PC-9 (cell line): ENCODE data around the gene ZNF860. TPM values are rescaled to one million over a fixed set of nuclear protein-coding genes. Genes with fewer than 3 reads are reported as not detected.
"Not testable (repeated sequence)": the region's sequence is repeated elsewhere in the genome, so short reads cannot be mapped to it uniquely, and the experiment has no call there.

Source experiments
- BruUV-seq: library from RNA; stranded (reverse); fragments of 400-500 nt; replicated peaks from 2 replicates; lab custom pipeline; 2021; lab: Mats Ljungman, UMichigan
- CTCF ChIA-PET: fragments of 300-600 bp; sonication (Branson Sonifier 250); formaldehyde crosslinking; loops from one replicate; lab custom pipeline; 2022; ENCODE audit warnings: antibody characterized with exemption; lab: Charles Lee
- POLR2A ChIA-PET: fragments of 300-600 bp; sonication (Branson Sonifier 250); formaldehyde crosslinking; loops from one replicate; lab custom pipeline; 2022; ENCODE audit warnings: antibody characterized with exemption; ENCODE audit not compliant: unreplicated experiment; lab: Charles Lee
- DNase-seq, 2 experiments: peaks; one replicate each; pipeline versions ENCODE4 v3.0.0 to v3.0.0-alpha.2; 2015 to 2022; ENCODE audit warnings: mixed read lengths in 1 of 2
- H2AFZ ChIP-seq: fragments of 200-600 bp; sonication (generic); 2 replicates; pipeline ENCODE4 v1.8.1; 2017; ENCODE audit warnings: antibody characterized with exemption
- H3F3A ChIP-seq: fragments of 200-600 bp; sonication (generic); 2 replicates; pipeline ENCODE4 v1.8.1; 2017; ENCODE audit warnings: antibody characterized with exemption, mild to moderate bottlenecking, low read depth; ENCODE audit not compliant: insufficient read depth
- H3K27ac ChIP-seq: fragments of 200-600 bp; sonication (generic); 2 replicates; pipeline ENCODE4 v1.6.1; 2016; ENCODE audit warnings: mixed run types
- H3K27me3 ChIP-seq: fragments of 200-600 bp; sonication (generic); 2 replicates; pipeline ENCODE4 v1.6.1; 2016; ENCODE audit warnings: low read depth, mixed run types; ENCODE audit not compliant: insufficient read depth
- H3K36me3 ChIP-seq: fragments of 200-600 bp; sonication (generic); 2 replicates; pipeline ENCODE4 v1.6.1; 2016; ENCODE audit warnings: low read depth, mixed run types
- H3K4me1 ChIP-seq: fragments of 200-600 bp; sonication (generic); replicated peaks from 2 replicates; pipeline ENCODE4 v1.6.1; 2016; ENCODE audit warnings: mixed run types; ENCODE audit not compliant: insufficient read depth
- H3K4me2 ChIP-seq: fragments of 200-600 bp; sonication (generic); 2 replicates; pipeline ENCODE4 v1.6.1; 2017; ENCODE audit warnings: mixed run types
- H3K4me3 ChIP-seq: fragments of 200-600 bp; sonication (generic); 2 replicates; pipeline ENCODE4 v1.6.1; 2016; ENCODE audit warnings: mixed run types
- H3K79me2 ChIP-seq: fragments of 200-600 bp; sonication (generic); 2 replicates; pipeline ENCODE4 v1.6.1; 2017; ENCODE audit warnings: low read depth, mixed run types
- H3K9me2 ChIP-seq: fragments of 200-600 bp; sonication (generic); 2 replicates; pipeline ENCODE4 v1.8.1; 2017; ENCODE audit warnings: mild to moderate bottlenecking; ENCODE audit not compliant: insufficient read depth
- H3K9me3 ChIP-seq: fragments of 200-600 bp; sonication (generic); 2 replicates; pipeline ENCODE4 v1.8.1; 2016; ENCODE audit warnings: low read depth; ENCODE audit not compliant: insufficient read depth
- H4K20me1 ChIP-seq: fragments of 200-600 bp; sonication (generic); 2 replicates; pipeline ENCODE4 v1.8.1; 2017; ENCODE audit not compliant: insufficient read depth
- EZH2 ChIP-seq: fragments of 200-600 bp; sonication (generic); IDR thresholded peaks from 2 replicates; pipeline ENCODE4 v1.8.0; 2017; ENCODE audit warnings: antibody characterized with exemption, low read depth
- intact Hi-C: fragments of 100-400 bp; cut with micrococcal nuclease; formaldehyde crosslinking; loops from one replicate; pipeline ENCODE4 v1.10.0; 2022; ENCODE audit not compliant: unreplicated experiment
- total RNA-seq: library from RNA; stranded (reverse); gene quantifications from 2 replicates; pipeline ENCODE4 v1.2.3, GENCODE V29; 2021
- TF ChIP-seq, protein P1 (sequence below): fragments of 200-600 bp; sonication (generic); conservative IDR thresholded peaks from 2 replicates; pipeline ENCODE4 v1.6.1; 2017; ENCODE audit warnings: mixed run types, antibody characterized with exemption, mild to moderate bottlenecking, moderate library complexity

ZNF860 gene
- total RNA-seq, 1 experiment from 2014 or later = 5.3 TPM

- DNase-seq = peak in 1 of 2 experiments; percentile 67
Observed at GRCh38 chr3:32009101-32009500, 27.6 kb downstream of the ZNF860 start.

GRCh38 chr3:32009957-32010356 is 28.4 kb downstream of the ZNF860 start:
- Histone ChIP-seq H3K9me2 (no peaks in the 10 kb centered on the region), H3K79me2 (no peaks in the 10 kb centered on the region), H4K20me1 (no peaks in the 10 kb centered on the region), H2AFZ (no peak overlapping the region), H3K4me2 (no peak overlapping the region), H3K36me3 (no peaks in the 10 kb centered on the region), H3K27me3 (no peaks in the 10 kb centered on the region), H3K4me1 (no peaks in the 10 kb centered on the region), H3F3A (no peaks in the 10 kb centered on the region), H3K4me3 (no peak overlapping the region), H3K27ac (no peak overlapping the region), H3K9me3 (no peaks in the 10 kb centered on the region)
- ChIA-PET CTCF (no interaction called here), POLR2A (interaction anchor here (0.7 kb wide), 1 partner anchor 22 kb away, joined by 8 read pairs; no protein-coding TSS in a partner anchor)
- intact Hi-C loops = no loop called here
- no peak for DNase-seq
- no peak for TF ChIP-seq EZH2
- TF ChIP-seq, protein P1, sequence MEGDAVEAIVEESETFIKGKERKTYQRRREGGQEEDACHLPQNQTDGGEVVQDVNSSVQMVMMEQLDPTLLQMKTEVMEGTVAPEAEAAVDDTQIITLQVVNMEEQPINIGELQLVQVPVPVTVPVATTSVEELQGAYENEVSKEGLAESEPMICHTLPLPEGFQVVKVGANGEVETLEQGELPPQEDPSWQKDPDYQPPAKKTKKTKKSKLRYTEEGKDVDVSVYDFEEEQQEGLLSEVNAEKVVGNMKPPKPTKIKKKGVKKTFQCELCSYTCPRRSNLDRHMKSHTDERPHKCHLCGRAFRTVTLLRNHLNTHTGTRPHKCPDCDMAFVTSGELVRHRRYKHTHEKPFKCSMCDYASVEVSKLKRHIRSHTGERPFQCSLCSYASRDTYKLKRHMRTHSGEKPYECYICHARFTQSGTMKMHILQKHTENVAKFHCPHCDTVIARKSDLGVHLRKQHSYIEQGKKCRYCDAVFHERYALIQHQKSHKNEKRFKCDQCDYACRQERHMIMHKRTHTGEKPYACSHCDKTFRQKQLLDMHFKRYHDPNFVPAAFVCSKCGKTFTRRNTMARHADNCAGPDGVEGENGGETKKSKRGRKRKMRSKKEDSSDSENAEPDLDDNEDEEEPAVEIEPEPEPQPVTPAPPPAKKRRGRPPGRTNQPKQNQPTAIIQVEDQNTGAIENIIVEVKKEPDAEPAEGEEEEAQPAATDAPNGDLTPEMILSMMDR = no peak
- BruUV-seq = no TSS peak

More at GRCh38 chr3:32009101-32009500, 27.6 kb downstream of the ZNF860 start:
- ChIA-PET POLR2A (interaction anchor here (0.7 kb wide), 1 partner anchor 21 kb away, joined by 8 read pairs; no protein-coding TSS in a partner anchor), CTCF (no interaction called here)
- no peaks in the 10 kb centered on the region for H3K4me1 ChIP-seq
- H3K36me3 ChIP-seq = no peaks in the 10 kb centered on the region
- no peaks in the 10 kb centered on the region for H3K9me2 ChIP-seq
- H3K27me3 ChIP-seq = no peaks in the 10 kb centered on the region
- no peaks in the 10 kb centered on the region for H3F3A ChIP-seq
- no TSS peak for BruUV-seq
- intact Hi-C loops = no loop called here
- TF ChIP-seq, protein P1 = no peak
- no peak for TF ChIP-seq EZH2
- no peaks in the 10 kb centered on the region for H3K9me3 ChIP-seq
- no peak overlapping the region for H2AFZ ChIP-seq
- H3K4me2 ChIP-seq = no peak overlapping the region
- no peaks in the 10 kb centered on the region for H4K20me1 ChIP-seq
- H3K4me3 ChIP-seq = no peak overlapping the region
- H3K79me2 ChIP-seq = no peaks in the 10 kb centered on the region
- H3K27ac ChIP-seq = no peak overlapping the region

DNA sequence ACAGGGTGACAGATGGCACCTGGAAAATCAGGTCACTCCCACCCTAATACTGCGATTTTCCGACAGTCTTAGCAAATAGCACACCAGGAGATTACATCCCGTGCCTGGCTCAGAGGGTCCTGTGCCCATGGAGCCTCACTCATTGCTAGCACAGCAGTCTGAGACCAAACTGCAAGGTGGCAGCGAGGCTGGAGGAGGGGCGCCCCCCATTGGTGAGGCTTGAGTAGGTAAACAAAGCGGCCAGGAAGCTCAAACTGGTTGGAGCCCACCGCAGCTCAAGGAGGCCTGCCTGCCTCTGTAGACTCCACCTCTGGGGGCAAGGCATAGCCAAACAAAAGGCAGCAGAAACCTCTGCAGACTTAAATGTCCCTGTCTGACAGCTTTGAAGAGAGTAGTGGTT is 29.1 kb downstream of the ZNF860 start:
- H3K27ac ChIP-seq, H3K9me2 ChIP-seq, H3K4me2 ChIP-seq, H3K4me3 ChIP-seq, H2AFZ ChIP-seq, BruUV-seq, H3K4me1 ChIP-seq, H3K79me2 ChIP-seq, H3K9me3 ChIP-seq, H3K36me3 ChIP-seq, H4K20me1 ChIP-seq, CTCF ChIA-PET, H3K27me3 ChIP-seq, intact Hi-C loops, H3F3A ChIP-seq, DNase-seq, POLR2A ChIA-PET: not testable (repeated sequence)

GRCh38 chr3:32015638-32016037 is 34.1 kb downstream of the ZNF860 start:
- H2AFZ ChIP-seq, intact Hi-C loops, H3K36me3 ChIP-seq, DNase-seq, H3K9me2 ChIP-seq, POLR2A ChIA-PET, H3F3A ChIP-seq, H3K79me2 ChIP-seq, H3K4me2 ChIP-seq, H3K27ac ChIP-seq, H4K20me1 ChIP-seq, CTCF ChIA-PET, H3K27me3 ChIP-seq, BruUV-seq, H3K9me3 ChIP-seq, H3K4me1 ChIP-seq, H3K4me3 ChIP-seq: not testable (repeated sequence)
